ENCODE measurements around the gene P2RX4. TPM values are rescaled to one million over a fixed set of nuclear protein-coding genes. Genes with fewer than 3 reads are reported as not detected.

The P2RX4 gene
- total and polyA plus RNA-seq, 2 of the 13 experiments (the other 11 are each of a cell fraction or from before 2014, with no cell fraction given): 13.8 to 30.8 TPM

- Histone ChIP-seq H3K27me3 (ENCODE audit: control insufficient read depth in 1 of 2, insufficient read depth in 2 of 2, low read length in 2 of 2) (no peaks in the 10 kb centered on the region), H2AFZ (ENCODE audit: low read length) (no peak overlapping the region), H3K9me3 (ENCODE audit: low read length) (no peaks in the 10 kb centered on the region), H3K79me2 (ENCODE audit: insufficient read depth, low read length) (no peaks in the 10 kb centered on the region), H3K36me3 (replicated peaks in 1 of 2; ENCODE audit: control insufficient read depth in 1 of 2, insufficient read depth in 2 of 2, low read length in 2 of 2) (peaks cover 21 to 58% of the 10 kb centered on the region in 2 experiments), H3K4me2 (ENCODE audit: low read depth, low read length) (no peak overlapping the region), H3K4me1 (ENCODE audit: insufficient read depth, low read length) (no peaks in the 10 kb centered on the region), H3K9ac (ENCODE audit: insufficient read depth, low read depth, low read length) (no peak overlapping the region), H3K27ac (ENCODE audit: extremely low read length, insufficient read depth, low read length) (no peak overlapping the region), H3K4me3 (replicated peaks in 1 of 3; ENCODE audit: insufficient read depth in 1 of 3, low read depth in 2 of 3, low read length in 3 of 3) (no peak overlapping the region), H4K20me1 (ENCODE audit: insufficient read depth, low read length) (no peaks in the 10 kb centered on the region)
- DNase-seq (ENCODE audit: low spot score): no peak
- ATAC-seq: no peak
- no peak for TF ChIP-seq CCDC6 (CRISPR knock-in tag; IDR thresholded peaks at IDR 0.05)
- no peak for TF ChIP-seq ZNF20 (CRISPR knock-in tag; IDR thresholded peaks at IDR 0.05)
- TF ChIP-seq ZNF251 (CRISPR knock-in tag; IDR thresholded peaks at IDR 0.05): no peak
- TF ChIP-seq SIN3B (IDR thresholded peaks at IDR 0.05; ENCODE audit: low read length): no peak
- TF ChIP-seq ZNF335 (CRISPR knock-in tag; IDR thresholded peaks at IDR 0.05): no peak
- no peak for TF ChIP-seq KLF16 (CRISPR knock-in tag; IDR thresholded peaks at IDR 0.05)
- TF ChIP-seq ELF3 (CRISPR knock-in tag; IDR thresholded peaks at IDR 0.05): no peak
- no peak for TF ChIP-seq FOXP1 (IDR thresholded peaks at IDR 0.05)
- TF ChIP-seq FOXP1 (CRISPR knock-in tag; IDR thresholded peaks at IDR 0.05): no peak
- no peak for TF ChIP-seq SP1 (IDR thresholded peaks at IDR 0.05)
- TF ChIP-seq SP1 (CRISPR knock-in tag; IDR thresholded peaks at IDR 0.05): no peak
- TF ChIP-seq ZNF841 (CRISPR knock-in tag; IDR thresholded peaks at IDR 0.05; ENCODE audit: borderline replicate concordance): no peak
- TF ChIP-seq ZNF382 (CRISPR knock-in tag; IDR thresholded peaks at IDR 0.05; ENCODE audit: borderline replicate concordance): no peak
- no peak for TF ChIP-seq GATAD1 (CRISPR knock-in tag; IDR thresholded peaks at IDR 0.05)
- no peak for TF ChIP-seq FOXA3 (CRISPR knock-in tag; IDR thresholded peaks at IDR 0.05)
- TF ChIP-seq KLF15 (CRISPR knock-in tag; IDR thresholded peaks at IDR 0.05; ENCODE audit: borderline replicate concordance): no peak
- no peak for TF ChIP-seq ZNF337 (CRISPR knock-in tag; IDR thresholded peaks at IDR 0.05; ENCODE audit: borderline replicate concordance, low read depth)
- TF ChIP-seq PAWR (CRISPR knock-in tag; IDR thresholded peaks at IDR 0.05; ENCODE audit: borderline replicate concordance): no peak
- TF ChIP-seq SRSF4 (IDR thresholded peaks at IDR 0.05; ENCODE audit: low read depth, low read length, poor library complexity, severe bottlenecking): no peak
- no peak for TF ChIP-seq ZNF432 (CRISPR knock-in tag; IDR thresholded peaks at IDR 0.05; ENCODE audit: borderline replicate concordance)
- TF ChIP-seq ZNF766 (CRISPR knock-in tag; IDR thresholded peaks at IDR 0.05; ENCODE audit: borderline replicate concordance): no peak
- TF ChIP-seq RNF219 (CRISPR knock-in tag; IDR thresholded peaks at IDR 0.05): no peak
- no TSS peak for BruUV-seq (replicated peaks)
- in situ Hi-C loops (cut with HindIII; ENCODE audit: extremely low pct_ligation_motif_present, low pct_unique_long_range_greater_than_20kb): no loop called here
- intact Hi-C loops (cut with micrococcal nuclease; ENCODE audit: unreplicated experiment): no loop called here
- ChIA-PET POLR2A (no interaction called here), CTCF (ENCODE audit: low intra/inter-chr PET ratio, low total read pairs) (no interaction called here)
- FAIRE-seq: no peak
- 96% methylated on average over 7 of the region's 7 CpGs for WGBS (ENCODE audit: low lambda C conversion rate)
These were observed 36.0 kb downstream of the P2RX4 start for GRCh38 chr12:121245951-121246350.
